Endodermal cell (in vitro differentiated cells): Measurements from ENCODE around the gene PLET1. TPM values are rescaled to one million over a fixed set of nuclear protein-coding genes. Genes with fewer than 3 reads are reported as not detected.

Experiments
- DNase-seq: peaks from one replicate; pipeline ENCODE4 v3.0.0-alpha.2; 2017
- H3K27ac ChIP-seq: 2 replicates; pipeline ENCODE4 v1.5.1; 2013; ENCODE audit warnings: mild to moderate bottlenecking, low read depth, low read length, moderate library complexity
- H3K27me3 ChIP-seq: 2 replicates; pipeline ENCODE4 v1.6.1; 2013; ENCODE audit warnings: mild to moderate bottlenecking, low read length, moderate library complexity; ENCODE audit not compliant: insufficient read depth, control insufficient read depth, poor library complexity, severe bottlenecking
- H3K36me3 ChIP-seq: 2 replicates; pipeline ENCODE4 v1.7.0; 2013; ENCODE audit warnings: mild to moderate bottlenecking, low read length, moderate library complexity; ENCODE audit not compliant: control insufficient read depth, insufficient read depth
- H3K4me1 ChIP-seq: one replicate; pipeline ENCODE4 v1.7.0; 2013; ENCODE audit warnings: low read length; ENCODE audit not compliant: control insufficient read depth, insufficient read depth
- H3K4me3 ChIP-seq: 2 replicates; pipeline ENCODE4 v1.5.1; 2013; ENCODE audit warnings: mild to moderate bottlenecking, low read length, moderate library complexity
- H3K9ac ChIP-seq: 2 replicates; pipeline ENCODE4 v1.6.1; 2013; ENCODE audit warnings: mild to moderate bottlenecking, low read length, moderate library complexity; ENCODE audit not compliant: poor library complexity, severe bottlenecking; ENCODE audit errors: extremely low read depth
- H3K9me3 ChIP-seq: 2 replicates; pipeline ENCODE4 v1.6.1; 2013; ENCODE audit warnings: mild to moderate bottlenecking, low read length, moderate library complexity; ENCODE audit not compliant: control insufficient read depth
- H3K27ac Mint-ChIP-seq: 2 replicates; pipeline ENCODE4 v1.8.0; 2020; ENCODE audit warnings: mixed read lengths
- H3K27me3 Mint-ChIP-seq: 2 replicates; pipeline ENCODE4 v1.8.0; 2021; ENCODE audit warnings: mild to moderate bottlenecking, mixed read lengths; ENCODE audit not compliant: insufficient read depth
- H3K36me3 Mint-ChIP-seq: 2 replicates; pipeline ENCODE4 v1.8.0; 2020; ENCODE audit warnings: low read depth, mixed read lengths
- H3K4me1 Mint-ChIP-seq: 2 replicates; pipeline ENCODE4 v1.8.0; 2020; ENCODE audit warnings: mixed read lengths
- H3K4me3 Mint-ChIP-seq: 2 replicates; pipeline ENCODE4 v1.8.0; 2020; ENCODE audit warnings: mild to moderate bottlenecking, moderate library complexity, mixed read lengths
- H3K9me3 Mint-ChIP-seq: 2 replicates; pipeline ENCODE4 v1.8.0; 2020; ENCODE audit warnings: mild to moderate bottlenecking, mixed read lengths
- CTCF ChIP-seq: fragments of 200-600 bp; sonication (generic); conservative IDR thresholded peaks from 2 replicates; pipeline ENCODE4 v1.5.0; 2021; ENCODE audit warnings: antibody characterized with exemption, mild to moderate bottlenecking
- WGBS, 2 experiments: methylation state at CpG; one replicate each; pipeline versions ENCODE4 v1.1.5 to v1.1.7; 2013; ENCODE audit warnings: missing lambda C conversion rate in 2 of 2, mixed read lengths in 1 of 2; ENCODE audit not compliant: insufficient coverage in 1 of 2, insufficient read length in 1 of 2; 5-methylcytosine and 5-hydroxymethylcytosine counted together
- long read RNA-seq, 4 experiments: library from polyadenylated mRNA in 2 of 4; library from RNA in 1 of 4; library from capped mRNA in 1 of 4; stranded (forward) in 3 of 4; unstranded in 1 of 4; transcript quantifications; one replicate each; pipeline ENCODE4 v2.0.0, GENCODE V29; 2020 to 2021; ENCODE audit warnings: inconsistent platforms in 1 of 4
- polyA plus RNA-seq, 2 experiments: library from polyadenylated mRNA; stranded (reverse); fragments of 50-300 nt; gene quantifications; one replicate each; pipeline ENCODE4 v1.2.3, GENCODE V29; 2013
- total RNA-seq, 2 donors: library from RNA; stranded (reverse); fragmentation: NEBNext Ultra II Directional in 1 of 2; extraction: Animal tissue kit (Norgen Biotek cat#: 25700) in 1 of 2; gene quantifications; 2 replicates in 1 of 2; 3 replicates in 1 of 2; pipeline ENCODE4 v1.2.1, GENCODE V29; 2021

The PLET1 gene
- not detected for total RNA-seq
- not detected for polyA plus RNA-seq (2013, experiment 1 of 2)
- not detected for polyA plus RNA-seq (2013, experiment 2 of 2)
- long read RNA-seq, experiment 1, result 0 reads
- long read RNA-seq, experiment 2, result 0 reads
- long read RNA-seq, experiment 3, result 0 reads
- long read RNA-seq, experiment 4, result 0 reads

- H3K27me3 Mint-ChIP-seq, result peaks cover 15% of the 10 kb centered on the region
- Histone ChIP-seq H3K9me3 (no peaks in the 10 kb centered on the region), H3K4me3 (no peak within 1 kb of the TSS), H3K4me1 (no peaks in the 10 kb centered on the region), H3K9ac (no peak within 1 kb of the TSS), H3K27ac (no peak within 1 kb of the TSS), H3K36me3 (no peaks in the 10 kb centered on the region), H3K27me3 (no peaks in the 10 kb centered on the region)
- no peak for TF ChIP-seq CTCF
- DNase-seq, result no peak
- H3K27ac Mint-ChIP-seq, result no peak within 1 kb of the TSS
- WGBS, 2 experiments, result 90 to 98% methylated on average over 2 of the region's 2 CpGs
- no peaks in the 10 kb centered on the region for H3K9me3 Mint-ChIP-seq
- no peaks in the 10 kb centered on the region for H3K4me1 Mint-ChIP-seq
- no peak within 1 kb of the TSS for H3K4me3 Mint-ChIP-seq
- no peaks in the 10 kb centered on the region for H3K36me3 Mint-ChIP-seq
These were observed at the start of gene PLET1 for GRCh38 chr11:112260490-112260889. PLET1 (minus strand) TSS chr11:112260860; CDS start chr11:112260589, 271 bp downstream.

GRCh38 chr11:112310419-112310818 lies 49.8 kb upstream of the PLET1 start:
- no peaks in the 10 kb centered on the region for H3K9me3 ChIP-seq
- peaks cover 6% of the 10 kb centered on the region for H3K9me3 Mint-ChIP-seq
- 80 to 89% methylated on average over 1 to 2 of the region's 2 CpGs for WGBS, 2 experiments
- no peak overlapping the region for H3K9ac ChIP-seq
- no peak overlapping the region for H3K27ac Mint-ChIP-seq
- H3K4me3 ChIP-seq, result no peak overlapping the region
- no peak for DNase-seq
- no peak for TF ChIP-seq CTCF
- no peaks in the 10 kb centered on the region for H3K36me3 ChIP-seq
- no peak overlapping the region for H3K4me3 Mint-ChIP-seq
- peaks cover 11% of the 10 kb centered on the region for H3K27me3 Mint-ChIP-seq
- no peak overlapping the region for H3K27ac ChIP-seq
- H3K4me1 Mint-ChIP-seq, result peaks cover 7% of the 10 kb centered on the region
- H3K27me3 ChIP-seq, result no peaks in the 10 kb centered on the region
- H3K4me1 ChIP-seq, result no peaks in the 10 kb centered on the region
- no peaks in the 10 kb centered on the region for H3K36me3 Mint-ChIP-seq

- H3K36me3 Mint-ChIP-seq, result no peaks in the 10 kb centered on the region
- DNase-seq, result no peak
- no peaks in the 10 kb centered on the region for H3K27me3 ChIP-seq
These were observed 48.0 kb upstream of the PLET1 start for GRCh38 chr11:112308651-112309050.

More at GRCh38 chr11:112308651-112309050, 48.0 kb upstream of the PLET1 start:
- H3K4me1 Mint-ChIP-seq, result peaks cover under 1% of the 10 kb centered on the region
- no peak overlapping the region for H3K27ac Mint-ChIP-seq
- H3K4me3 ChIP-seq, result no peak overlapping the region
- no peaks in the 10 kb centered on the region for H3K4me1 ChIP-seq
- no peak overlapping the region for H3K27ac ChIP-seq
- no peak for TF ChIP-seq CTCF
- H3K9me3 ChIP-seq, result no peaks in the 10 kb centered on the region
- peaks cover 6% of the 10 kb centered on the region for H3K9me3 Mint-ChIP-seq
- WGBS, 2 experiments, result 71 to 100% methylated on average over 1 to 2 of the region's 2 CpGs
- H3K4me3 Mint-ChIP-seq, result no peak overlapping the region
- H3K27me3 Mint-ChIP-seq, result peaks cover 9% of the 10 kb centered on the region
- no peak overlapping the region for H3K9ac ChIP-seq
- H3K36me3 ChIP-seq, result no peaks in the 10 kb centered on the region
